C1 segment of cervical spinal cord (tissue), 14 donors: ENCODE data around the gene ODR4.
"Not testable (repeated sequence)": the region's sequence is repeated elsewhere in the genome, so short reads cannot be mapped to it uniquely, and the experiment has no call there.

ENCODE experiments used
- DNase-seq, 14 donors: peaks; one replicate each; lab custom pipeline; 2025; lab: John Stamatoyannopoulos, UW

The ODR4 gene

DNA sequence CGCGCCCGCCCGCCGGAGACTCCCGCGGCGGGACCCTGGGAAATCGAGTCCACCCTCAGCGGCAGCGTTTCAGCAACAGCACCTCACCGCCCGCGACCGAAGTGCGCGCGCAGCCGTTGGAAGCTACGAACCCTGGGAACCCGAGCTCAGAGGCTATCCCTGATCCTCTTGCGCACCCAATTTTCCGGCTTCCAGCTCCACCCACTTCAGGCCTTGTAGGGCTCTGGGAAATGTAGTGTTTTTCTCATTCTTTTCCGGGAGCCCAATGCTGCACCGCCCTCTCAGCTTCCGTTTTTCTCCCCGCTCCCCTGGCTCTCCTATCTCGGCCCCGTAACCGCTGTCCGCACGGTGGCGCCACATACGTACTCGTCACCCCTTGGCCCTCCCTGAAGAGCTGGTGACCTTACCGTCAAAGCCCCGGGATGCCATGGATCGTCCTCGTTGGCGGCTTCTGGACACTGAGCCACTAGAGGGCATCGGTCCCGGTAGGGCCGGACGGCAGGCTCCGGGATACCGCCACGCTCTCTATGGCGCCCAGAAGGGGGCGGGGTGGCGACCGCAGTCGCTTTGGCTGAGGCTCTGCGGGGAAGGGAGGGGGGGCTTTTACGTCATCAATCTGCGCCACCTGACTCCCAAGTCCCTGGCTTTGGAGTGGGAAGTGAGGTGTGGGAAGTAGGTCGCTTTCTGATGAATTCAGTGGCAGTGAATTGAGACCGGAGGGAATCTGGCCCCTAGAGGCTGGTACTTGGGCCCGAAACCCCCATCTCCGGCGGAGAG, at the start of gene ODR4, which contains the start of gene TPR:
Gene ODR4, plus strand, starts transcription at position 687 of the 777 bp plus-strand sequence. CDS start 3,948 bp downstream, outside the sequence.
Gene TPR, minus strand, starts transcription at position 102 of the 777 bp plus-strand sequence. CDS start 225 bp downstream, outside the sequence.
- peak; percentile 99 to 100 (median 100) for DNase-seq

GRCh38 chr1:186326009-186326408, 49.6 kb upstream of the ODR4 start:
- DNase-seq: no peak

- DNase-seq: no peak
These were observed 48.3 kb upstream of the ODR4 start for GRCh38 chr1:186327331-186327730.

DNA sequence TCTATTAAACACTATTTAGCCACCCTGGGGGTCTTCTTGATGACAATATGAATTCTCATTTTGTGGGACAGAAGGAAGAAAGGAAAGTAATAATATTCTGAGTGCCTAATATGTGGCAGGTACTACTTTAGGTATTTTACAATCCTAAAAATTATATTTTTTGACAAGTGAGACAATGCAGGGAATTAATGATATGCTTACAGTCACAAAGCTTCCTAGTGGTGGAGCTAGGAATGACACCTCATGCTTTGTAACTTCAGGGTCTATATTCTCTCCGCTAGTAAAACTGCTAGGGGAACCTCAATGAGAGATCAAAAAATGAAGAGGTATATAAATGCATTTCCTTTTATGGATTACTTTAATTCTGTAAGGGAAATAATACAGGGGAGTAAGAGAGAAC, 44.9 kb upstream of the ODR4 start:
- no peak for DNase-seq

GRCh38 chr1:186337554-186337953, 38.1 kb upstream of the ODR4 start:
- no peak for DNase-seq

DNA sequence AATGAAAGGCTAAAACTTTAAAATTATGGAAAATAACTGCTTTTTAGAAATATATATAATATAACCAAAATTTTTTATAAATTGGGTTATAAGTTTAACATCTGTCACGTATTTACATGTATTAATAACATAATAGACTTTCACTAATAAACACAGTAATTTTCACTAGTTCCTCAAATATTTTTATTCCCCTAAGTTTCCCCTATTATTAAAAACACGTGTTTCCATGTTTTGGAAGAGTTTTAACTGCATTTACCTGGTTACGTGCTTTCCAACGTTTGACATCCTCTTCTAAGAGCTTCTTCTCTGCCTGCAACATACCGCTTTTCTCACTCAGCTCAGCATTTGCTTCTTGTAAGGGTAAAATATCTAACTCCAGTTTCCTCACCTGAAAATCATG, 34.9 kb upstream of the ODR4 start:
- no peak for DNase-seq

DNA sequence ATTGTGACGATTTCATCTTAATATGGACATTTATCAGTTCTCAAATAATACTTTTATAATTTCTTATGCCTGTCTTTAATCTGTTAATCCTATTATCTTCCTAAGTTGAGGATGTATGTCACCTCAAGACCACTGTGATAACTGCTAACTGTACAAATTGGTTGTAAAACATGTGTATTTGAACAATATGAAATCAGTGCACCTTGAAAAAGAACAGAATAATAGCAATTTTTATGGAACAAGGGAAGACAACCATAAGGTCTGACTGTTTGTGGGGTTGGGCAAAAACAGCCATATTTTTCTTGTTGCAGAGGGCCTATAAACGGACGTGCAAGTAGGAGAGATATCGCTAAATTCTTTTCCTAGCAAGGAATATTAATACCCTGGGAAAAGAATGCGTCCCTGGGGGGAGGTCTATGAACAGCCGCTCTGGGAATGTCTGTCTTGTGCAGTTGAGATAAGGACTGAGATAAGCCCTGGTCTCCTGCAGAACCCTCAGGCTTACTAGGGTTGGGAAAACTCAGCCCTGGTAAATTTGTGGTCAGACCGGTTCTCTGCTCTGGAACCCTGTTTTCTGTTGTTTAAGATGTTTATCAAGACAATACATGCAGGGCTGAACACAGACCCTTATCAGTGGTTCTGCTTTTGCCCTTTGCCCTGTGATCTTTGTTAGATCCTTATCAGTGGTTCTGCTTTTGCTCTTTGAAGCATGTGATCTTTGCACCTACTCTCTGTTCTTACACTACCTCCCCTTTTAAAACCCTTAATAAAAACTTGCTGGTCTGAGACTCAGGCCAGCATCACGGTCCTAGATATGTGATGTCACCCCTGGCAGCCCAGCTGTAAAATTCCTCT, 27.6 kb upstream of the ODR4 start:
- DNase-seq: not testable (repeated sequence)

GRCh38 chr1:186374303-186375151, 1.1 kb upstream of the ODR4 start:
- DNase-seq: peak in 3 of 14 donors; percentile 12 to 47 (median 46)

DNA sequence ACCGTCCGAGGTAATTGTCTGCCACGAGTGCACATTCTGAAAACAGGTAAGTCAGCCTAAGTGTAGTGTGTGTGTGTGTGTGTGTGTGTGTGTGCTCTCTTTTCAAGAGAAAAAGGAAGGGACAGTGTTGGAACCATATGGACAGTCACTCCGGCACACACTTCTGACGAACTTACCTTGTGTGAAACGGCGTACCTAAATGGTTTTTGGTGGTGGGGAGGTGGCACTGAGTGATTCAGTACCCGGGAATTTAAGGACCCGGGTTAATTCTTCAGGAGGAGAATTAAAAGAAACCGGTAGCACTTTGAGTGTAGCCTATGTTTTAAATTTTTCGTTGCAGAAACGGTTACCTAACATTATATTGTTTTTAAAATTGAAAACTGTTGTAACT, 286 bp downstream of the ODR4 start:
- DNase-seq: no peak

GRCh38 chr1:186386725-186387383, 11.2 kb downstream of the ODR4 start:
- DNase-seq: no peak

DNA sequence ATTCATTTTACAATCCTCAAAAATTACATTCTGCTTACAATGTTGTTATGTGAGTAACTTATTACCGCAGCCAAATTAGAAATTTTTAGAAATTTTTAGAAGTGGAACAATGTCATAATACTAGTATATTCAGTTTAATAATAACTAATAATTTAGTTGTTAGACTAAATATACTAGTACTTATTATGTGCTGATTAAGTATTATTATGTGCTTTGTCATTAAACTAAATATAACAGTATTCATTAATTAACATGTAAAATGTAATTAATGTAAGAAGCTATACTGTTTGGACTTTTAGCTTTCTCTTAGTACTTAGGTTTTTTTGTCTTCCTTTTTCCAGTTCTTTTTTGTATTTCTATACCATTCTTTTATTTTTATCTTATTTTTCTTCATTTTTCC, 15.3 kb downstream of the ODR4 start:
- DNase-seq: no peak

- DNase-seq: no peak
These were observed 16.2 kb downstream of the ODR4 start for GRCh38 chr1:186391841-186392240.

DNA sequence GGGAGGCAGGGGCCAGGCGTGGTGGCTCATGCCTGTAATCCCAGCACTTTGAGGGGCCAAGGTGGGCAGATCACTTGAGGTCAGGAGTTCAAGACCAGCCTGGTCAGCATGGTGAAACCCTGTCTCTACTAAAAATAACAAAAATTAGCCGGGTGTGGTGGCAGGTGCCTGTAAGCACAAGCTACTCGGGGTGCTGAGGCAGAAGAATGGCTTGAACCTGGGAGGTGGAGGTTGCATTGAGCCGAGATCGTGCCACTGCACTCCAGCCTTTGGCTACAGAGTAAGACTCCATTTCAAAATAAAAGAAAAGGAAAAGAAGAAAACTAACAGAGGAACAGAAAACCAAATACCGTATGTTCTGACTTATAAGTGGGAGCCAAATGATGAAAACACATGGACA, 17.1 kb downstream of the ODR4 start:
- not testable (repeated sequence) for DNase-seq

GRCh38 chr1:186401446-186401845, 25.8 kb downstream of the ODR4 start:
- not testable (repeated sequence) for DNase-seq

DNA sequence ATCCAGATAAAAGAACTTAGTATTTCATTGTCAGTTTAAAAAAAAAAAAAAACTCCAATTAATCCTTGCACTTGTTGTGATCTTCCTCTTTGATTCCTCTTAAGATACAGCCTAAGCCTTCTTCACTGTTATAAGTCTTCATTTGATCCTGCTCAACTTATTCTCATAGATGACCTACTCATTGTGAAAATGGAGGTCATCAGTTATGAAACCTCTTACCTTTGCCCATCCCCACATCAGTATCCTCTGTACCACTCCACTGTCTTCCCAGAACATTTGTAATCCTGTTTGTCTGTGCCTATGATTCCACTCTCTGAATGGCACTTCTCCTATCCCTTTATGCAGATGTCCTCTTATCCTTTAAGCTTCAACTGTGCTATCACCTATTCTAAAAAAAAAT, 28.0 kb downstream of the ODR4 start:
- DNase-seq: no peak

- DNase-seq: no peak
These were observed 28.9 kb downstream of the ODR4 start for GRCh38 chr1:186404454-186405051.

DNA sequence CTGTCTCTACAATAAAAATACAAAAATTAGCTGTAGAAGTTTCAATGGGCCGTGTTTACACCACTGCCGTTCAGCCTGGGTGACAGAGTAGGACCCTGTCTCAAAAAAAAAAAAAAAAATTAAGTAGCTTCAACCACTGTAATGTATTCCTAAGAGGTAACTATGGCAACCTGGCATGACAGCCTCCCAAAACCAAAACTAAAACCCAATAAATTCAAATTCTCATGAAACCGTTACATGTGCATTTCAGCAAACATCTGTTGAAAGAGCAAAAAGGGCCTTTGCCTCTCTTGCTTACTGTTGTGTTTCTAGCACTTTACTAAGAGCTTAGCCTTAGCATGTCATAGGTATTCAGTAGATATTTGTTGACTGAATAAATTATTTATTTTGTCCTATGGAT, 33.5 kb downstream of the ODR4 start:
- DNase-seq: no peak

DNA sequence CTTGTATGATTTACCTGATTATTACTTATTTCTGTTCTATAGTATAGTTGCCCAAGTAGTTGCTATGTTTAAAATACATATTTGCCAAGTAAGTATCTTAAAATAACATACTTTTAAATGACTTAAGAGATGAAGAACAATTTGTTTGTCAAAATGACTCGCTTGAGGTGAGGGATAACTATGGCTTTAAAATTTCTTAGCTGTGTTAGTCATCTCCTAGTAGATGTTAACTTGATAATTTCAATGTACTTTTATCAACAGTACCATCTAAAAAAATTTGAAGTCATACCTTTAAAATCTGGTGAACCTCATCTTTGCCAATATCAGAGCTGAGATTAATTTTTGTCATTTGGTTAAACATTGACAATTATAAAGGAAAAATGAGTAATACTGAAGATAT, 37.7 kb downstream of the ODR4 start:
- DNase-seq: no peak

DNA sequence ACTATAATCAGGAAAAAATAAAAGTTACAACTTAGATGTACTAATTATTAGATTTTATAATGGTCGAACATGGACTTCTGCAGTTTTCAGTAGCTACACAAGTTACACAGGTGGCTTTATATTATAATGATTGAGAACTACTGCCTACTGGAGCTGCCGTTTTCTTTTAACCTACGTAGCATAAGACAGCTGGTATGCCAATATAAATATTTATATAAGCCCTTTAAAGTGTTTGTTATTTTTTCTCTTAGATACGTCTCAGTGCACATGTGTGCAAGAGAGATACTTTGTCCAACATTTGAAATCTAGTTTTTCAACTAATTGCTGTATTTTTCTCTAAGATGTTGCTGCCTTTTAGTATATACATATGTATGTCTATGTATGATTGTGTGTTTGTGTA, 42.9 kb downstream of the ODR4 start:
- DNase-seq: no peak

DNA sequence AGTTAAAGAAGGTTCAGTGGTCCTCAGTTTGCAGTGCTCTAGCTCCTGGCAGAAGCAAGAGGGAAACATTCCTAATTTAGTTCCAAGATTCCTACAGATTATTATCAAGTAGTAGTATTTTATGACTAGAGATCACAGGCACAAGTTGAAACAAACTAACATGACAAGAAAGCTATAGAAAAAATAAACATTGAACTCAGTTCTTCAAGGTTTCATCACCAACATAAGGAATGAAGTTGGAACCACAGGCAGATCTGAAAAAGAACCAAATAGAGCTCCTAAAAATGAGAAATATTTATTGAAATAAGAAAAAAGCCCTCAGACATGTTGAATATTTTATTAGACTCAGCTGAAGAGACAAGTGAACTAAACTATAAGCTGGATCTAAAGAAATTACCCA, 44.7 kb downstream of the ODR4 start:
- DNase-seq: no peak

GRCh38 chr1:186420923-186421322, 45.3 kb downstream of the ODR4 start:
- DNase-seq: no peak
